8988T (cell line): Measurements from ENCODE around the gene NDUFB8.

Experiments
- DNase-seq: peaks from one replicate; pipeline ENCODE4 v3.0.0; 2011

Gene NDUFB8

GRCh38 chr10:100535715-100536353 lies 6.2 kb upstream of the NDUFB8 start, which contains the start of gene HIF1AN:
Gene HIF1AN (plus strand): TSS chr10:100535943. CDS start chr10:100535959, 16 bp downstream.
- peak; percentile 66 for DNase-seq

- DNase-seq, result no peak
Measured at GRCh38 chr10:100535338-100535714, 5.7 kb upstream of the NDUFB8 start.

DNA sequence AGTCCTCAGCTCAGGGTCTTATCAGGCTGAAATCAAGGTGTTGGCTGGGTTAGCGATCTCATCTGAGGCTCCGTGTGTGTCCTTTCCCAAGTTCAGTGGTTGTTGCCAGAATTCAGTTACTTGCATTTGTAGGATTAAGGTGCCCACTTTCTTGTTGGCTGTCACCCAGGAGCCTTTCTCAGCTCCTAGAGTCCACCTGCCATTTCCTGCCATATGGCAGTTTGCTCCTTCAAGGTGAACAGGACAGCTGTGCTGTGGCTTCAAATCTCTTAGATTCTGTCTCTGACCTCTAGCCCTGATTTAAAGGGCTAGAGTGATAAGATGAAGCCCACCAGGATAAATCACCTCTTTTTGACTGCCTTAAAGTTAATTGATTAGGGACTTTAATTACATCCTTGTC lies 5.1 kb upstream of the NDUFB8 start:
- DNase-seq, result no peak

DNA sequence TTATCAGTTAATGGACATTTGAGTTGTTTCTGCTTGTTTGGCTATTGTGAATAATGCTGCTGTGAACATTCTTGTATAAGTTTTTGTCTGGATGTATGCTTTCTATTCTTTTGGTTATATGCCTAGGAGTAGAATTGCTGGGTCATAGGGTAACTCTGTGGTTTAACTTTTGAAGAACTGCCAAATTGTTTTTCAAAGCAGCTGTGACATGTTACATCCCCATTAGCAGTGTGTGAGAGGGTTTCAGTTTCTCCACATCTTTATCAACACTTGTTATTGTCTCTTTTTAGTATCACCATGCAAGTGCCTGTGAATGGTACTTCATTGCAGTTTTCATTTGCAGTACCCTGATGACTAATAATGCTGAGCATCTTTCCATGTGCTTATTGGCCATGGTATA lies 2.1 kb upstream of the NDUFB8 start:
- no peak for DNase-seq

DNA sequence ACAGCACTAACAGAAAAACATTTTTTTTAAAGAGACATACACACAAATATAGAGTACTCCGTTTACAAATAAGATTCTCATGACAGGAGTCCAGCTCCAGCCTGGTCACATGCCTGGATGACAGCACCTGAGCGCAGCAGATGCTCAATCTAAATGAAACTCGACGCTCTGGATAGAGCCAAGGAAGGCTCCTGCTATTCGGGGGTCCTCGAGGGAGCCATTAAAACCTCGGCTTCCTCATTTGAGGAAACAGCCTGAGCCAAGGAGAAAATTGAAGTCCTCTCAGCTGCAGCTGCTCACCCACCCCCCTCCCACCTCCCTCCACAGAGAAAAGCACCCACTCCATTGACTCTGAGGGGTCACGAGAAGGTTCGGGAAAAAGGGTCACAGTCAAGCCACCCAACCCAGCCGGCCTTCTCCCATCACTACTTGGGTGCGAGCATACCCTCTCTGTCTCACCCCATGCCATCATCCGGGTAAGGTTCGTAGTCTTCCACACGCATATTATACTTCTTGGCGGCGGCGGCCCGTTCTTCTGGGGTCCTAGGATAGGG lies 673 bp downstream of the NDUFB8 start:
- DNase-seq, result no peak

- no peak for DNase-seq
Measured at GRCh38 chr10:100528123-100528886, 1.4 kb downstream of the NDUFB8 start.

GRCh38 chr10:100524638-100525037 lies 5.0 kb downstream of the NDUFB8 start:
- DNase-seq, result no peak

- no peak for DNase-seq
Measured at GRCh38 chr10:100524206-100524605, 5.5 kb downstream of the NDUFB8 start.

DNA sequence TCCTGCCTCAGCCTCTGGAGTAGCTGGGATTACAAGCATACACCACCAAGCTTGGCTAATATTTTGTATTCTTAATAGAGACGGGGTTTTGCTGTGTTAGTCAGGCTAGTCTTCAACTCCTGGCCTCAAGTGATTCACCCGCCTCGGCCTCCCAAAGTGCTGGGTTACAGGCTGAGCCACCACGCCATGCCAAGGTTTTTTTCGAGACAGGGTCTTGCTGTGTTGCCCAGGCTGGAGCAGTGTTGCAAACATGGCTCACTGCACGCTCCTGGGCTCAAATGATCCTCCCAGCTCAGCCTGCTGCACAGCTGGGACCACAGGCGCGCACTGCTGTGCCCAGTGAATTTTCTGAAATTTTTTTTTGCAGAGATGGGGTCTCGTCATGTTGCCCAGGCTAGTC lies 6.7 kb downstream of the NDUFB8 start:
- DNase-seq, result no peak

DNA sequence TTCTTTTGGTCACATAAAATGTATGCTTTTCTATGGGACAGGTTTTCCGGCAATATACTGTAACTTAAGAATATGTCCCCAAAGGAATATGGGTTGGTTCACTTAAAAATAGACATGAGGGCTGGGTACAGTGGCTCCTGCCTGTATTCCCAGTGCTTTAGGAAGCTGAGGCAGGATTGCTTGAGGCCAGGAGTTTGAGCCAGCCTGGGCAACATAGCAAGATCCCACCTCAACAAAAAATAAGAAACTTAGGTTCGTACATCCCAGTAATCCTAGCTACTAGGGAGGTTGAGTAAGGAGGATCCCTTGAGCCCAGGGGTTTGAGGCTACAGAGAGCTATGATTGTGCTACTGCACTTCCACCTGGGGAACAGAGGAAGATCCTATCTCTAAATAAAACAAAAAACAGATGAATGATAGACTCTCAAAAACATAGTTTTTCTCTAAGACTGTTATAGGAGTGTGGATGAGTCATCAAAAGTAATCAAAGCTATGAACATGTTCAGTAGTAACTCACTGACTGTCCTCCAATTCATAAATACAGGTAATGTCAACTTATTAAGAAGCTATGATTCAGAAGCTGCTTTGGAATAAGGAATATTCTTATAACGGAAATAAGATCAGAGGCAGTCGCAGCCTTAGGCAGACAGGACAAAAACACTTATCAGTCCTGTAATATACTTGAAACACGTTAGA lies 7.4 kb downstream of the NDUFB8 start:
- DNase-seq, result no peak

GRCh38 chr10:100520811-100521210 lies 8.9 kb downstream of the NDUFB8 start:
- no peak for DNase-seq

GRCh38 chr10:100519311-100520051 lies 10.2 kb downstream of the NDUFB8 start, which contains the start of gene SEC31B:
Gene SEC31B (minus strand): TSS chr10:100519861. CDS start chr10:100516952, 2,909 bp downstream.
- no peak for DNase-seq

DNA sequence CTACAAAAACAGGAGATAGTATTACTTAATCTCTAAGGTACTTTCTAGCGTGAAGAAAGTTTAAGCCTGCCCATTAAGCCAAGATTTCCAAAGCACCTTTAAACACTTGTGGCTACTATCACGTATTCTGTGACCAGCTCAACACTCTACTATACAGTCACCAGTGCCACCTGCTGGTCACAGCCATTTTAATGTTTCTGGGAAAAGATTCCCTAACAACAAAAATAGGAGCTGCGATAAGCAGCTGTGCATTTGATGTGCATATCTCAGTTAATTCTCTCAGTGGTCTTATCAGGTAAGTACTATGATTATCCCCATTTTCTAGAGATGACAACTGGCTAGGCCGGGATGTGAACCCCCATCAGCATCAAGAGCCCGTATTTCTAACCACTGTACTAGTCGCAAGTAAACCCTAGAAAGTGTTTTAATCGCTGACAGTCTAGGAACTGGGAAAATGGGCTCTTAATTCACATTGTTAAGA lies 10.9 kb downstream of the NDUFB8 start:
- DNase-seq, result peak; percentile 38

- peak; percentile 46 for DNase-seq
Measured at GRCh38 chr10:100516847-100517246, 12.8 kb downstream of the NDUFB8 start.

- DNase-seq, result no peak
Measured at GRCh38 chr10:100515612-100516011, 14.1 kb downstream of the NDUFB8 start.

GRCh38 chr10:100510533-100511308 lies 18.9 kb downstream of the NDUFB8 start:
- DNase-seq, result no peak

DNA sequence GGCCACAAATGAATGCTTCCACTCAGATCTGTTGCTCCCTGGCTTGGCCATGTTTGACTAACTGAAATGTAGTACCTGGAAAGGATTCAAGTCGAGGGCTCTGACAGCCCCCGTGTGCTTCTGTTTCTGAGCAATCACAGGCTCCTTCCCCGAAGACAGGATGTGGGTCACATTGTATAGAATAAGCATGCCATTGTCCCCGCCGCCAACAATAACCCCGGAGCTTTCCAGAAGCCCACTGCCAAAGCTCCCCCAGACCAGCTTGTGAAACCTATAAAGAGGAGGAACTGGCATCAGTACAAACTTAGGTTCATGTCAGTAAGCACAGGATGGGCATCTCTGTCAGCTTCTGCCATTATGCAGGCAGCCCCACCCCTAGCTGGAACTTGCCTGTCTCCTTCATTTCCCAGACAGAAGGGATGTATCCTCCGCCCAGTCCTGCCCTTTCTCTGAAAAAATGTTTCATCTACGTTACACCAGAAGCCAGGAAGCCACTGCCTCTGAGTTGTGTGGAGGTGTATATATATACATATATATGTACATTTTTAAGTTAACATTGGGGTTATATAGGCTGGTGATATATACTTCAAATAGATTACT lies 20.3 kb downstream of the NDUFB8 start:
- no peak for DNase-seq

DNA sequence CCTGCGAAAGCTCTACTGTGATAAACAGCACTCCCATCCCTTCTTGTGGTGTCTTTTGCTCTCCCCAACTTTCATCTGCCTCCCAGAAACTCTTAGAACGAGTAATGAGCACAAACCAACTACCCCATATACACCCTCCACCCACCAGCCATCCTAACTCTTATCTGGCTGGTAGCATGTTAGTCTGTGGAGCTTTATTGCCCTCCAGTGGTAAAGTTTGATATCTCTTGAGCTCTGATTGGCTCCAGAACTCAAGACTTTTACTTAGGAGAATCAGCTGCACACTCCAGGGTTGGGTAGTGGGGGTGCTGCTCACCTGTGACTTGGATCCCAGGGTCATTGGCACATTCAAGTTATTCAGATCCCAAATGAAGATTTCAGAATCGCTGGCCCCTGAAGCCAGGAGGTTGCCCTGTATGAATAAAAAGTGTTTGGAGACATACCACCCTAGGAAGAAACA lies 20.9 kb downstream of the NDUFB8 start:
- DNase-seq, result peak; percentile 45

GRCh38 chr10:100508266-100508665 lies 21.4 kb downstream of the NDUFB8 start:
- no peak for DNase-seq

DNA sequence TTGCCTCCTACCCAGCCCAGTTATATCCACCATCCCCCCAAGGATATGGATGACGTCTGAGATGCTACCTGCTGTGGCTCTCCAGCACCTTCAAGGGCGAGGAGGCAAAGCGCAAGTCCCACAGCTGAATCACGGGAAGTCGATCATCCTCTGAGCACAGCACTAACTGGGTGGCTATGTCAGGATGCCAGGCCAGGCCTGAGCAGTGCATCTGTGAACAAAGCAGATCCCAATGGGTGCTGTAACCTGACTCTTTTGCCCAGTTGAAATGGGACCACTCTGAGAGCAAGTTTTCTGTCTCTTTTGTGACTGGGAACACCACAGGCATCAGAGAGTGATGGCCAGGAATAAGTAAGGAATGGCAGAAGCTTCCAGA lies 22.3 kb downstream of the NDUFB8 start:
- no peak for DNase-seq
